GM21786 (cell line): ENCODE measurements around the gene ABCC3.

ENCODE experiments used
- ATAC-seq: cut with Tn5 transposase; IDR thresholded peaks from one replicate; pipeline ENCODE4 v1.9.1; 2021; ENCODE audit not compliant: unreplicated experiment

ABCC3 gene

GRCh38 chr17:50682441-50682840 is 47.8 kb downstream of the ABCC3 start:
- ATAC-seq = no peak

GRCh38 chr17:50682938-50683337 is 48.3 kb downstream of the ABCC3 start:
- no peak for ATAC-seq

GRCh38 chr17:50683434-50684287 is 49.0 kb downstream of the ABCC3 start:
- no peak for ATAC-seq

GRCh38 chr17:50684288-50684611 is 49.6 kb downstream of the ABCC3 start:
- no peak for ATAC-seq

GRCh38 chr17:50684612-50685333 is 50.1 kb downstream of the ABCC3 start:
- ATAC-seq = no peak

GRCh38 chr17:50685334-50685665 is 50.6 kb downstream of the ABCC3 start:
- ATAC-seq = no peak

GRCh38 chr17:50685691-50686493 is 51.2 kb downstream of the ABCC3 start:
- no peak for ATAC-seq

- ATAC-seq = no peak
These were observed 52.0 kb downstream of the ABCC3 start for GRCh38 chr17:50686494-50687199.

GRCh38 chr17:50687200-50688066 is 52.8 kb downstream of the ABCC3 start:
- ATAC-seq = no peak

GRCh38 chr17:50688245-50688644 is 53.6 kb downstream of the ABCC3 start:
- no peak for ATAC-seq

GRCh38 chr17:50689251-50689650 is 54.6 kb downstream of the ABCC3 start:
- ATAC-seq = no peak

- no peak for ATAC-seq
These were observed 55.5 kb downstream of the ABCC3 start for GRCh38 chr17:50689956-50690886.

- no peak for ATAC-seq
These were observed 56.3 kb downstream of the ABCC3 start for GRCh38 chr17:50690887-50691549.

GRCh38 chr17:50691550-50692447 is 57.1 kb downstream of the ABCC3 start:
- no peak for ATAC-seq

- no peak for ATAC-seq
These were observed 57.9 kb downstream of the ABCC3 start for GRCh38 chr17:50692448-50693035.

GRCh38 chr17:50693036-50693682 is 58.5 kb downstream of the ABCC3 start:
- ATAC-seq = no peak
